ENCODE measurements around the gene HIPK4. TPM values are rescaled to one million over a fixed set of nuclear protein-coding genes. Genes with fewer than 3 reads are reported as not detected.

HIPK4 gene
- total and polyA plus RNA-seq, 2 of the 8 experiments (the other 6 are each of a cell fraction or from before 2014, with no cell fraction given) = 0.15 to 0.57 TPM

- H3K9me3 ChIP-seq (ENCODE audit: insufficient read depth in 2 of 2, low read depth in 1 of 2, low read length in 1 of 2) = no peaks in the 10 kb centered on the region
- no peaks in the 10 kb centered on the region for H3K79me1 ChIP-seq (ENCODE audit: low read depth, low read length)
- ChIA-PET CTCF (ENCODE audit: partially characterized antibody) (no interaction called here), POLR2A (ENCODE audit: partially characterized antibody) (no interaction called here)
- H3K4me3 ChIP-seq (ENCODE audit: extremely low read depth in 1 of 4, insufficient read depth in 2 of 4, low read depth in 3 of 4, low read length in 4 of 4) = no peak overlapping the region
- H3K14ac ChIP-seq (ENCODE audit: insufficient read length) = no peak overlapping the region
- peaks cover 0 to 17% (median 10%) of the 10 kb centered on the region in 4 experiments; a peak in 7 of 8 replicates for H3K36me3 ChIP-seq (ENCODE audit: control insufficient read depth in 2 of 4, insufficient read depth in 4 of 4, low read length in 3 of 4)
- H3K4ac ChIP-seq (replicated peaks; ENCODE audit: insufficient read length, low read depth, low read length) = no peak overlapping the region
- H3K27ac ChIP-seq (ENCODE audit: low read depth, low read length) = no peak overlapping the region
- H3K27me3 ChIP-seq (replicated peaks in 1 of 4; ENCODE audit: control insufficient read depth in 3 of 4, extremely low read depth in 1 of 4, insufficient read depth in 3 of 4, low read length in 3 of 4) = no peaks in the 10 kb centered on the region
- 92% methylated on average over 6 of the region's 6 CpGs; no CpG with 5 or more reads in 1 of the 2 experiments for WGBS, 2 experiments (ENCODE audit: extremely low coverage in 1 of 2, insufficient coverage in 1 of 2, insufficient read length in 1 of 2, insufficient replicate concordance in 2 of 2, low coverage in 1 of 2, low lambda C conversion rate in 2 of 2, missing lambda C conversion rate in 1 of 2)
- no peak overlapping the region for H2AFZ ChIP-seq (ENCODE audit: low read length)
- H4K91ac ChIP-seq (replicated peaks; ENCODE audit: insufficient read length, low read length) = no peak overlapping the region
- DNase-seq (ENCODE audit: low read depth in 1 of 2, low spot score in 2 of 2) = no peak
- H2BK15ac ChIP-seq (ENCODE audit: low read length) = no peak overlapping the region
- TF ChIP-seq CREB1 (IDR thresholded peaks at IDR 0.05) (no peak), TAF7 (optimal IDR thresholded peaks at IDR 0.05; ENCODE audit: borderline replicate concordance, low read depth, low read length) (no peak), YY1 (IDR thresholded peaks at IDR 0.05; ENCODE audit: low read depth, low read length) (no peak), NRF1 (IDR thresholded peaks at IDR 0.05; ENCODE audit: low read depth, low read length) (no peak), TEAD4 (IDR thresholded peaks at IDR 0.05; ENCODE audit: low read depth, low read length) (no peak)
- no peak overlapping the region for H2BK20ac ChIP-seq (ENCODE audit: low read length)
- no peak overlapping the region for H3K9ac ChIP-seq (replicated peaks in 1 of 4; ENCODE audit: extremely low read depth in 1 of 4, low read depth in 3 of 4, low read length in 3 of 4)
- H4K8ac ChIP-seq (ENCODE audit: extremely low read depth, insufficient read depth, low read length) = no peak overlapping the region
- H3K56ac ChIP-seq (replicated peaks; ENCODE audit: insufficient read length, low read depth, low read length) = no peak overlapping the region
- no peak overlapping the region for H2BK120ac ChIP-seq (replicated peaks; ENCODE audit: low read depth, low read length)
- H3K23me2 ChIP-seq (ENCODE audit: low read depth, low read length) = no peaks in the 10 kb centered on the region
- H4K5ac ChIP-seq (ENCODE audit: insufficient read length, low read depth, low read length) = no peak overlapping the region
- H2BK12ac ChIP-seq (ENCODE audit: low read depth, low read length) = no peak overlapping the region
- no peaks in the 10 kb centered on the region; a peak in 1 of 4 replicates for H3K79me2 ChIP-seq (ENCODE audit: control insufficient read depth in 1 of 2, insufficient read depth in 2 of 2, low read length in 2 of 2)
- H3K18ac ChIP-seq (ENCODE audit: extremely low read depth, low read length) = no peak overlapping the region
- no peak for FAIRE-seq
- H2BK5ac ChIP-seq (ENCODE audit: low read depth, low read length) = no peak overlapping the region
- no peak overlapping the region for H3K23ac ChIP-seq (ENCODE audit: insufficient read length)
- 0 out of 7 replicates have a peak, but pooled peaks cover 0 to 3% (median 0%) of the 10 kb centered on the region in 4 experiments for H3K4me1 ChIP-seq (replicated peaks in 1 of 4; ENCODE audit: control insufficient read depth in 3 of 4, insufficient read depth in 4 of 4, low read length in 3 of 4)
- no peaks in the 10 kb centered on the region for H4K20me1 ChIP-seq (replicated peaks in 1 of 2; ENCODE audit: control insufficient read depth in 1 of 2, insufficient read depth in 2 of 2, low read length in 2 of 2)
- H3K4me2 ChIP-seq (ENCODE audit: insufficient read depth in 1 of 2, low read depth in 2 of 2, low read length in 2 of 2) = no peak overlapping the region
- no peak overlapping the region for H2AK5ac ChIP-seq (ENCODE audit: low read depth, low read length)
Measured at GRCh38 chr19:40332669-40333068, 57.3 kb downstream of the HIPK4 start.

Measured in H1 (cell line).